Stomach (tissue), 4 donors: ENCODE measurements around the gene GPBP1.

ENCODE experiments used
- CTCF ChIP-seq, 7 experiments: fragments of 450-650 bp in 4 of 7; fragments of 200-600 bp in 3 of 7; sonication (generic) in 3 of 7; IDR thresholded peaks; one replicate each; pipeline ENCODE4 v1.5.1; 2016 to 2019; ENCODE audit warnings: antibody characterized with exemption in 7 of 7, control low read depth in 2 of 7, mild to moderate bottlenecking in 1 of 7
- POLR2A ChIP-seq, 4 donors: fragments of 450-650 bp; IDR thresholded peaks; one replicate each; pipeline ENCODE4 v1.6.1; 2016; ENCODE audit warnings: antibody characterized with exemption in 4 of 4, control low read depth in 2 of 4, mild to moderate bottlenecking in 1 of 4, moderate library complexity in 1 of 4
- POLR2AphosphoS5 ChIP-seq, 3 donors: sonication (generic); formaldehyde crosslinking; IDR thresholded peaks; one replicate each; pipeline ENCODE4 v1.6.1; 2016; ENCODE audit warnings: antibody characterized with exemption in 3 of 3

GRCh38 chr5:57302164-57302563 is 128.3 kb downstream of the GPBP1 start:
- TF ChIP-seq CTCF (IDR thresholded peaks at IDR 0.05) (no peak), POLR2AphosphoS5 (IDR thresholded peaks at IDR 0.05) (no peak), POLR2A (IDR thresholded peaks at IDR 0.05) (no peak)
